PC-3 (cell line): ENCODE measurements around the gene SLC25A28.

ENCODE experiments used
- EZH2phosphoT487 ChIP-seq: fragments of 300-600 bp; sonication (generic); IDR thresholded peaks from 2 replicates; pipeline ENCODE4 v1.6.1; 2018; ENCODE audit warnings: mild to moderate bottlenecking, antibody characterized with exemption, low read length, borderline replicate concordance
- TF ChIP-seq, protein P1 (sequence below): fragments of 300-600 bp; sonication (generic); conservative IDR thresholded peaks from 2 replicates; pipeline ENCODE4 v1.5.1; 2017; ENCODE audit warnings: antibody characterized with exemption, low read depth, mild to moderate bottlenecking, low read length

DNA sequence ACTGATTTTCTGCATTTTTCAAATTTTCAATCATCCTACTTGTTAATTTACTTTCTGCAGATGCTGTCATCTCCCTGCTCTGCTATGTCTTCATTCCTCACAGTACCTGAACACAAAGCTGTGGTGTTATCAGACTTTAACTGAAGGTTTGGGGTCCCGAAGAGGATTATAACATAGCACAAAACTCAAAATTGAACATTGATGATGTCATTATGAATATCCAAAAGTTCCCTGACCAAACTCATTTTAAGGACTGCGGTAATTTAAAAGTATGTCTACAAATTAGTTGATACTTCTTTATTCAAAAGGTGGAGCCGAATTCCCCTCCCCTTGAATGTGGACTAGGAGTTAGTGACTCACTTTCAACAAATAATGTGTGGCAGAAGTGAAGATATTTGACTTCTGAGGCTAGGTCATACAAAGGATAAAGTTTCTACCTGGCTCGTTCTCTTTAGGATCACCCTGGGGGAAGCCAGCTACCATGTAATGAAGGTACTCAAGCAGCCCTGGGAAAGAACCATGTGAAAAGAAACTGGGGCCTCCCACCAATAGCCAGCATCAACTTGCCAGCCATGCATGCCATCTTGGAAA, 32.7 kb upstream of the SLC25A28 start:
- TF ChIP-seq, protein P1, sequence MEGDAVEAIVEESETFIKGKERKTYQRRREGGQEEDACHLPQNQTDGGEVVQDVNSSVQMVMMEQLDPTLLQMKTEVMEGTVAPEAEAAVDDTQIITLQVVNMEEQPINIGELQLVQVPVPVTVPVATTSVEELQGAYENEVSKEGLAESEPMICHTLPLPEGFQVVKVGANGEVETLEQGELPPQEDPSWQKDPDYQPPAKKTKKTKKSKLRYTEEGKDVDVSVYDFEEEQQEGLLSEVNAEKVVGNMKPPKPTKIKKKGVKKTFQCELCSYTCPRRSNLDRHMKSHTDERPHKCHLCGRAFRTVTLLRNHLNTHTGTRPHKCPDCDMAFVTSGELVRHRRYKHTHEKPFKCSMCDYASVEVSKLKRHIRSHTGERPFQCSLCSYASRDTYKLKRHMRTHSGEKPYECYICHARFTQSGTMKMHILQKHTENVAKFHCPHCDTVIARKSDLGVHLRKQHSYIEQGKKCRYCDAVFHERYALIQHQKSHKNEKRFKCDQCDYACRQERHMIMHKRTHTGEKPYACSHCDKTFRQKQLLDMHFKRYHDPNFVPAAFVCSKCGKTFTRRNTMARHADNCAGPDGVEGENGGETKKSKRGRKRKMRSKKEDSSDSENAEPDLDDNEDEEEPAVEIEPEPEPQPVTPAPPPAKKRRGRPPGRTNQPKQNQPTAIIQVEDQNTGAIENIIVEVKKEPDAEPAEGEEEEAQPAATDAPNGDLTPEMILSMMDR = no peak
- no peak for TF ChIP-seq EZH2phosphoT487
